ENCODE measurements around the gene COL23A1.
"Not testable (repeated sequence)": the region's sequence is repeated elsewhere in the genome, so short reads cannot be mapped to it uniquely, and the experiment has no call there.

Gene COL23A1

DNA sequence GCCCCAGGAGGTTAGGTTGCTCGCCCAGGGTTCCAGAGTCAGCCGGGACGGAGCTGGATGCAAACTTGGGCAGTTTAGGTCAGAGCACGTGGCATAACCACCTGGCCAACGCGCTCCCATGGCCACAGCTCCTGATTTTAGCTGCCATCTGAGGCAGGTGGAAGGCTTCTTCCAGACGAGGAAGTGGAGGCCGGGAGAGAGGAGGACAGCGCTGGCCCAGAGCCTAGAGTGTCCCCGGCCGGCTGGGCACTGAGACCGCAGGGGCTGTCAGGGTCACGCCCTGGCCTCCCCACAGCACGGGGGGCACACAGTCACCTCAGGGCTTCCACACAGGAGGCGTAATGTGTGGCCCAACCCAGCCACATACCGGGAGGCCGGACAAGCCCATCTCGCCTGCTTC, 341.4 kb downstream of the COL23A1 start:
- DNase-seq = no peak

DNA sequence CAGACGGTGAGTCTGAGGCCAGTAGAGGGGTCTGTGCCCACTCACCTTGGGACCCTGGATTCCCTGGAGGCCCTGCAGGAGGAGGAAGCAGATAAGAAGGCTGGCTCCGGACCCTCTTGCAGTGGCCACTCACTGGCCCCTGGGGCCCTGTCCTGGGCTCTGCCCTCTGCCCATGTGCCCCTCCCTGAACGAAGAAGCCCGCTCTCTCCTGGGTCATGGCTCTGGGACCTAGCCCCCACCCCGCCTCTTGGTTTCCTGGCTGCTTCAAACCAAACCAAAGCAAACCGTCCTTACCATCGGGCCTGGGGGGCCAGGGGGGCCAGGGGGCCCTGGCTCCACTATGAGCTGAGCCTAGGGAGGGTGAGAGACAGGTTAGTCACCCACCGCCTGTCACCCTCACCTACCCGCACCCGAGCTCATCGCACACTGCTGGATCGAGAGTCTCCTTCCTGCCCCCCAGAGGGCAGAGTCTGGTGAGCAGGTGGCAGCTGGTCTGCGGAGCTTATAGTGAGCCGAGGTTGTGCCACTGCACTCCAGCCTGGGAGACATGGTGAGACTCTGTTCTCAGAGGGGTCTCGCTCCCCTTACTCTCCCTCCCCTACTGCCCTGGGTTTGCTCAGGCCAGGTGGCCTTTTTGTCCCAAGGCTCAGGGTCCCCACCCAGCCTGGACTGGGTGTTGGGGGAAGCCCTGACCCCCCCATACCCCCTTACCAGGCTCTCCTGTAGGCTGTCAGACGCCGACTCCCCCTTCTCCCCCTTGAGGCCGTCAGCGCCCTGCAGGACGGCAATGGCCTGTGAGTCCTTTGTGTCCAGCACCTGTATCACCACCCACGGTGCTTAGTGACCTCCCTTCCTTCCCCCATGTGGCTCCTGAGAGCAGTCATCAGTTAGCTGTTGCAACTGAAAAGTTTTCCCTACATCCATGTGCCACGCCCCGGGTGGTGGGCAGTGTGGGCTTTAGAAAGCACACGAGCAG, 342.4 kb downstream of the COL23A1 start:
- no peak for DNase-seq

DNA sequence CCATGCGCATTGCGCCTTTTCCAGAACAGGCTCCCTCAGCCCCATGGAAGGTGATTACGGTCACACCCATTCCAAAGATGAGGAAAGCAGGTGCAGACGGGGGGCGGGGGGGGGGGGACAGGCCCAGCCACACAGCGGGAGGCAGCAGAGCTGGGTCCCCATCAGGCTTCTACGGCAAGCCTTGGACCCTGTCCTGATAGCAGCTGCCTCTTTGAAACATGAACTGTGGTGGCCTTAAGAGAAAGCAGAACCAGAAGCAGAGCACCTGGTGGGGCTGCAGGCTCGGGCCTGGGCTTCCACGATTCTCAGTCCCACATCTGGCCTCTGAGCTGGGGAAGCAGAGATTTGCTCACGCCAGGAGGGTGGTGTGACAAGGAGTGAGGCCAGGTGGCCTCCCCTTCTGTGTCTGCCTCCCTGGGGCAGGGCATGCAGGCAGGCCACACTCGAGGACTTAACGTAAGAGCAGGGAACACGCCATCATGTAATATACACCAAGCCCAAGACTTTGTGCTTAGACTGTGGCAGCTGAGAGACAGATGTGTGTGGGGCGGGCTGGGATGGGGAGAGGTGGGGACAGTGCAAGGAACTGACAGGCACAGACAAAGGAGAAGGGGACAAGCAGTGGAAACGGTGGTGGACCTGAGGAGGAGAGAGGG, 343.4 kb downstream of the COL23A1 start:
- DNase-seq = no peak

DNA sequence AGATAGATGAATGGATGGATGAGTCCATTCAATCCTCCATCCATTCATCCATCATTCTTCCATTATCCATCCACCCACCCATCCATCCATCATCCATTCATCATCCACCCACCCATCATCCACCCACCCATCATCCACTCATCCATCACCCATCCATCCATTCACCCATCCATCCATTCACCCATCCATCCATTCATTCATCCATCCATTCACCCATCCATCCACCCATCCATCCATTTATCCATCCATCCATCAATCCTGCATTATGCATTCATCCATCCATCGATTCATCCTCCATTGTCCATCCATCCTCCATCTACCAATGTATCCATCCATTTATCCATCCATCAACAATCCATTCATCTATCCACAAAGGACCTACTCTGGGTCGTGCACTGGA, 344.8 kb downstream of the COL23A1 start:
- DNase-seq = no peak

DNA sequence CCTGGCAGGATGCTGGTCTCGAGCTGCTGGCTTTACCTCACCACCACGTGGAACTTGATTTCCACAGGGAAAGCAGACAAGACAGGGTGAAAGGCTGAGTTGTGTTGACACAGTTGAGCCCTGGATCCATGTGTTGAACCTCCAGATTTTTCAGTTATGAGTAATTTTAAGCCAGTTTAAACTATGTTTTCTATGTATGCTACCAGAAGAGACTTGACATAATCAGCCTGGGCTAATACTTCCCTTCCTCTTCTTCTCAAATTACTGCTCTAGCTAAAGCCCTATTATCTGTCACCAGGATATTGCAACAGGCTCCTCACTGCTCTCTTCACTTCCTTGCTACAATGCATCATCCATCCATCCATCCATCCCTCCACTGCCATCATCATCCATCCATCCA, 345.6 kb downstream of the COL23A1 start:
- no peak for DNase-seq

DNA sequence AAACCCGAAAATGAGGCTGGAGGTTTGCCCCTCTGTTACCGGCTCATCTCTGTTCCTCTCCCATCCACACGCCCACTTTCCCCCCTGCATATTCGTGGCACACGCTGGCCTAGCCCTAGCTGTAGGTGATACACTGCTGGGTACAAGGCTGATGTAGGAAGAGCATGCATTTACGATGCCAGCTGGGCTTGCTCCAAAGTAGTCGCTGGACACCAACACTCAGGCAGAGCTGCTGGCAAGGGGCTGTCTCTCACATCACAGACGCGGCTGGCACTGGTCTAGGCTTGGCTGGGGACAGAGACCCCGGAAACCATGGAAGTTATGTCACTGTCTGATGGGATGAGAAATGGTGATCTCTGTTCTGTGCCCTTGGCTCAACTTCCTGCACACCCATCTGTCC, 347.8 kb downstream of the COL23A1 start:
- no peak for DNase-seq

DNA sequence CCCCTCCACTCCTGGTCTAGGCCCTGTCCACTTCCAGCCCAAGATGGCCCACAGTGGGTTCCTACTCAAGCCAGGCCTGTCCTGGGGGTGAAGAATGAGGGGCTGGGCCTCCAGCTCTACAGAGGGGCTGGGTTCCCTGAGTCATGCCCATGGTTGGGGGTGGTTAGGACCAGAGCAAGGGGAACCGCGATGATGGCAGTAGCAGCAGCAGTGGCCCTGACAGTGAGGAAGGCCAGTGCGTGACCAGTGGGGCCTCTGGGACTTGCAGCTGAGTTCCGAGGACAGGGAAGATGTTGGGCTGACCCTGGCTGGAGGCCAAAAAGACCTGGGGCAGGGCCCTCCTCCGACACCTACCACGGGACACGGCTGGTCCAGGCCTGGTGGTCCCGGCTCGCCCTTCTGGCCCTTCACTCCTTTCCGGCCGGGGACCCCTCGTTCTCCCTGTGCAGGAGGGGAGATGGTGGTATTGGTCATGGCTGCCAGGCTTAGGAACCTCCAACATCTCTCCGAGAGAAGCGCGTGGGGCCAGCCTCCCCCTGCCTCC, 348.4 kb downstream of the COL23A1 start:
- DNase-seq = no peak

DNA sequence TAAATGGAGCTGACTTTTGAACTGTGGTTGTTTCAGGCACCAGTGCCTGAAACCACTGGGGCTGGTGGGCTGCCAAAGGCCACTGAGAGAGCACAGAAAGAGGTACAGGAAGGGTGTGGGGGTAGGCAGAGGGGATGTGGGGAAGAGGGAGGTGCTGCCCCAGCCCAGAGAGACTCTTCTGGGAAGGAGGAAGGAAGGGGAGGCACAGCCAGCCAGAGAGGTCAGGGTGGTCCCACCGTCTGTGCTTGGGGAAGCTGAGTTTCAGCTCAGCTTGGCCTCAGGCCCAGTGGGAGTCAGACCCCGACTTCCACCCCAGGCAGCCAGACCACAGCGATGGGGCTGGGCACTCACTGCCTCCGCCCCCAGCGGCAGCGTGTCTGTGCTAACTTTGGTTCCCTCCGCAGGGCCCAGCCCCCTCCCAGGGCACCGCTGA, 348.9 kb downstream of the COL23A1 start:
- DNase-seq = no peak

DNA sequence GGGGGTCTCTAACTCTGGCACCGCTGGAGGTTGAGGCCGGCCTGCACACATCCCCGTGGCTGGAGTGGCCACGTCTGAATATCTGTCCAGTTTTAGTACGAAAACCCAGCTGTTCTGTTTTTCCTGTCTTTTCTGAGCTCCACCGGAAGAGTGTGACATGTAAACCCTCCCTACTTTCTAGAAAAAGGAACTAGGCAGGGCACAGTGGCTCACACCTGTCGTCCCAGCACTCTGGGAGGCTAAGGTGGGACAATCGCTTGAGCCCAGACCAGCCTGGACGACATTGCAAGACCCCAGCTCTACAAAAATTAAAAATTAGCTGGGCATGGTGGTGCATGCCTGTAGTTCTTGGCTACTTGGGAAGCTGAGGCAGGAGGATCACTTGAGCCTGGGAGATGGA, 349.4 kb downstream of the COL23A1 start:
- no peak for DNase-seq

DNA sequence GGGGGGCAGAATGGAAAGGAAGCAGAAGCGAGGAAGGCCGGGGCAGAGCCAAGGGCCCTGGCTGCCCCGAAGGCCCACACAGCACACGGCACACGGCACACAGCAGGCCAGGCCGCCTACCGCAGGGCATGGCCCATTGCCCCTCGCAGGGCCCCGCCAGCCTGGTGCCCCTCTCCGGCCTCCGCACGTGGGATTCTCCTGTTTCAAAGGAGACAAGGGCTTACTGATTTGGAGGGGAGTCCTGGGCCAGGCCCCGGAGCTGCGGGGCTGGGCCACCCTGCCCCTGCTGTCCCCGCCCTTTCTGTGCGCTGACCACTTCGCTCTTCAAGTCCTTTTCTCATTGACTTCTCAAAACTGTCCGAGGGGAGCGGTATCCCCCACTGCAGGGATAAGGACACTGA, 349.9 kb downstream of the COL23A1 start:
- no peak for DNase-seq

DNA sequence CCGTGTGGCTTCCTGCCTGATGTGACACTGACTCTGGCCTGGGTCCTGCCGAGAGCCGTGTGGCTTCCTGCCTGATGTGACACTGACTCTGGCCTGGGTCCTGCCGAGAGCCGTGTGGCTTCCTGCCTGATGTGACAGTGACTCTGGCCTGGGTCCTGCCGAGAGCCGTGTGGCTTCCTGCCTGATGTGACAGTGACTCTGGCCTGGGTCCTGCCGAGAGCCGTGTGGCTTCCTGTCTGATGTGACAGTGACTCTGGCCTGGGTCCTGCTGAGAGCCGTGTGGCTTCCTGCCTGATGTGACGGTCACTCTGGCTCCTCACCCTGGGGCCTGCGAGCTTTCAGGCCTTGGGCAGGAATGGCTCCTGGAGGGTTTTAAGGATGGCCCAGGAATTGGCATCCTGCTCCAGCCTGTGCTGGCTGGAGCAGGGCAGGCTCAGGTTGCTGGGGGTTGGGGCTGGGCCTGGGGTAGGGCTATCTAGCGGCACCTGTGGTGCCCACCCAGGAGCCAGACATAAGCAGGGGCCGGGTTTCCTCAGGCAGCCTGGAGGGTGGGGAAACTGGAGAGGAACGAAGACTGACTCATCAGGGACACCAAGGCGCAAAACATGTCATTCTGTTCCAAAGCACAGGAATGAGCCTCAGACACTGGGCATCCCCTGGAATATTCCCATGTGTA, 350.4 kb downstream of the COL23A1 start:
- not testable (repeated sequence) for DNase-seq

DNA sequence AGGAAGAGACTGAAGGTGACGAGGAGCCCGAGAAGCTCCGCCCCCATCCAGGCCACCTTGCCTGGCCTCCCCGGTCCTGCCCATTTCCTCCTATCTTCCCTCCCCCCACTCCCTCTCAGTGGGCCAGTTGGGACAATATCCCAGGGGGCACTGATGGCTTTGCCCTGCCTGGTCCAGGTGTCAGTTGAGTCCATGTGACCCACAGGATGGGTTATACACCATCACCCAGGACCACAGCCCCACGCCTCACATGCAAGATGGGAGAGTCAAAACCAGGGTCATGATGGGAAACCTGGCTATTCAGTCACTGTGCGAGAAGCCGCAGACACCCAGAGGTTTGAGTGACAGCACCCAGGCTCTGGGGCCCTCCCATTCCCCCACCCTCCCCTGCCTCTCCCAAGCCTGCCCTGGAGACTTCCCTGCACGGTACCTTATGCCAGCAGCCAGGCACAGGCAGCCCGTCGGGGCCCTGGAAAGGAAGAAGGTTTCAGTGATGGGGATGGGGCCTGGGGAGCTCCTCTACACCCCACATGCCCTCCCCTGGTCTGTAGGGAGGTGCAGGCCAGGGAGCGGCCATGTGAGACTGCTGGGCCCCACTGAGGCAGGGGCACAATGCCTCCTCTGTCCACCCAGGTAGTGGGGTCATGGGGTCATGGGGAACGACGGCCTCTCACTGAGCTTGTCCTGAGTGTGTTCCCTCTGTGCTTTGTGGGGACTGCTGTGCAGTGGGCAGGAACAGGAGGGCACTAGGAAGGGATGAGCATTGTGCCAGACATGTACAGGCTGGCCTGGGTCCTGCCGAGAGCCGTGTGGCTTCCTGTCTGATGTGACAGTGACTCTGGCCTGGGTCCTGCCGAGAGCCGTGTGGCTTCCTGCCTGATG, 351.2 kb downstream of the COL23A1 start:
- no peak for DNase-seq

DNA sequence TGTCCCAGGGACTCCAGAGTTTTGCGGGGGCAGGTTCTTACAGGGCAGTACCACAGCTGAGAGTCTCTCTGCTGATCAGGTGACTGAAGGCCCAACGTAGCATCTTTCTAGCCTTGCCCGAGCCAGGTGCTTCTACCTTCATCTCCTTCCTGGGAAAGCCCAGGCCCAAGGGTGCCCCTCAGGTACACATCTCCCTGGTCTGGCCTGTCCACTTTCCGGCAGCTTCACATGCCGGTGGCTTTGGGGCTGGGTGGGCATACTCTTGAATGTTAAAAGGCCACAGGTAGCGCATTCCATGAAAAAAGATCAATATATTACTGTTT, 351.9 kb downstream of the COL23A1 start:
- no peak for DNase-seq

DNA sequence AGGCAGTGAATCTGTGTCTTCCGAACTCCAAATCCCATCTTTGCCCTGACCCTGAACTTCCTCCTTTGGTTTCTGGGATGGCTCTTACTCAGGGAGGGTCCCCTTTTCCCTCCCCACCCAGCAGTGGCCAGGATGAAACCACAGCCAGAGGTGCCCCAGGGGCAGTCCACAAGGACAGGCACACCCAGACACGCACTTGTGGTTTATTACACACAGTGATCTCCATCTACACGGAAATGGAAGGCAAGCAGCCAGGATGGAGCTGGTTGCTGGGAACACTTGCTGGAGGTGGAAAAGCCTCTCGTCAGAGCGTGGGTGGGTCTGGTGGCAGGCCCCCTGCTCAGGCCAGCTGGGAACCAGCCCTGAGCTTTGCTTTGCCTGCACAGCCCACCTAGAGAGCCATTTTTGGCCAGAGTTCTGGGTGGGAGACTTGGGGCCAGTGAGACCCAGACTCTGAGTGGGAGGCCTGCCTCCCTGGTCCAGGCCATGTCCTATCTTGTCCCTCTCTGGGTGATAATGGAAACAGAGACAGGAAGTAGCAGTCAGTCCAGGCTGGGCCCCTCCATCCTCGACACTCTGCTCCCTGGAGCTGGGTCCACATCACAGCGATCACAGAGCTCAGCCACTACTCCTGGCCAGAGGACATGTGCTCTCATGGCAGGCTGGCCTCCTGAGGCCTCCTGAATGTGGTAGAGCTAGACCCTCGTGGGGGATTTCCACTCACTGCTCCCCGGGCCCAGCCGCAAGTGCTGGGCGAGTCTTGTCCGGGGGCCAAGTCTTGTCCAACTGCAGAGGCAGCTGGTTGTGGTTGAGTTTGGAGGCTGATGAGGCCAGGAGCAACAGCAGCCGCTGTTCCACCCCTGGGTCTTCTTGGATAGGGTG, 352.5 kb downstream of the COL23A1 start:
- peak; percentile 32 for DNase-seq

DNA sequence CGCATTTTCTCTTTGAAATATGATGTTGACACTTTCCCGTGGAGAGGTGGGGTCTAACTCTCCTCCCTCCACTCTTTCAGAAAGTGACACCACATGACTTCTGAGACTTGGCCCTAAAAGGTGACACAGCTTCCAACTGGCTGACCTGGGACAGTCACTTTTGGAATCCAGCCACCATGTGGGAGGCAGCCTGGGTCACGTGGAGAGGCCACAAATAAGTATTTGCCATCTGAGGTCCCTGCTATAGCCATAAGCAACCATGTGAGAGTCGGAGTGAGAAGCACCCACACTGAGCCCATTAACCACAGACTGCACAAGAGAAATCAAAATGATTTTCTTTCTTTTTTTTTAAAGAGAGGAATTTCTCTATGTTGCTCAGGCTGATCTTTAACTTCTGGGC, 353.5 kb downstream of the COL23A1 start:
- peak; percentile 77 for DNase-seq

DNA sequence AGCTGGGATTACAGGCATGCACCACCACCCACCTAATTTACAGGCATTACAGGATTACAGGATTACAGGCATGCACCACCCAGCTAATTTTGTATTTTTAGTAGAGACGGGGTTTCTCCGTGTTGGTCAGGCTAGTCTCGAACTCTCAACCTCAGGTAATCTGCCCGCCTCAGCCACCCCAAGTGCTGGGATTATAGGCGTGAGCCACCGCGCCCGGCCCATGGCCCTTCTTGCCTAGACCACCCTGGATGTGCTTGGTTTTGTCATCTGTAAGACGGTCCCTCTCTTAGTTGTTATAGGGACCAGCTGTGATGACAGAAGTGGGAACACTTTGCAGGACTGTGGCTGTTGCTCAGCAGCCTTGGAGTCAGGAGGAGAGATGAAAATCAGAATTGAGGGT, 354.1 kb downstream of the COL23A1 start:
- DNase-seq = no peak

DNA sequence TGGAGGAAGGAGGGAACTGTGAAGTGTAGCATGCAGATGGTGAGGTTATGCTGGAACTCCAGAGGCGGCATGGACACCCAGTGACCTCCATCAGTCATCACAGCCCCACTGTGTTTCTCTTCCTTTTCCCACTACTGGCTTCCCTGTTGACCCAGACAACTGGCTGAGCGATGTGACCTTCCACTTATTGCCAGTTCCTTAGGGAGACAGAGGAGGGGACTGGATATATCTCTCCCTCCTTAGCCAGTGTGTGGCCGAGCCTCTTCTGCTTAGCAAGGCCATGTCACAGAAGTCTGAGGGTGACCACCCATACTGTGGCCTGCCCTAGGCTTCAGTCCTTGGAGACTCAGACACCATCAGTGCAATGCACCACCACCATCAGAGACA, 354.6 kb downstream of the COL23A1 start:
- DNase-seq = no peak

DNA sequence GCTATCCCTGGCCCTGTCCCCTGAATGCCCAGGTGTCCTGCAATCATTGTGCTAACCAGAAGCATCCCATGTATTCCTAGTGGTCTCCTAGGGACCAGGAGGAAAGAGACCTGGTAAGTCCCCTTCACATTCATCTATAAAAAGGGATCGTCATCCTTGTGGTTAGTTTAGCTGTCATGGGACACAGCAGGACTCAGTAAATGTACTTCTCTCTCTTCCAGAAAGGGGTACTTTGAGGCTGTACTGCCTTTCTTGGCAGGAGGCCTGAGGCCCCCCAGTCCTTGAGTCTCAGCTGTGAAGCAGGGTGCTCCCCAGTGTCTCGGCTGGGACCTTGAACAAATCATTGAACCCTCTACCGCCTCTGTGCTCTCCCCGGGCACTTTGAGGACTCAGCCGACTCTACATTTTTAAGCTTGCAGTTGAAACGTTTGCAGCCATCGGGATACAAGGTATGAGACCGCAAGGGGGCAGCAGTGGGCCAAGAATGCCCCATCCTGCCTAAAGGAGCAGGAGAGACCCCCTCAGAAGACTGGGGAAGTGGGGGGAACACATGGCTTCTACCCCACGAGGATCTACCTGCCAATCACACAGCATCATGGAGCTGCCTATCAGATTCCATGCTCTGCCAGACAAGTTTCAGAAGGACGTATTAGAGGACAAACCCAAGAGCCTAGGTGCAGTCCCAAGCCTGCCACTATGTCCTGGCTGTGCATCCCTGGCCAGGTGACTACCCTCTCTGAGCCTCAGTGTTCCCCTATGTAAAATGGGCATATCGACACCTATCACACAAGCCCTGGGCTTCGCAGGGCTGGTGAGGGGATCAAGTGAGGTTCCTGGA, 355.2 kb downstream of the COL23A1 start:
- peak; percentile 86 for DNase-seq

DNA sequence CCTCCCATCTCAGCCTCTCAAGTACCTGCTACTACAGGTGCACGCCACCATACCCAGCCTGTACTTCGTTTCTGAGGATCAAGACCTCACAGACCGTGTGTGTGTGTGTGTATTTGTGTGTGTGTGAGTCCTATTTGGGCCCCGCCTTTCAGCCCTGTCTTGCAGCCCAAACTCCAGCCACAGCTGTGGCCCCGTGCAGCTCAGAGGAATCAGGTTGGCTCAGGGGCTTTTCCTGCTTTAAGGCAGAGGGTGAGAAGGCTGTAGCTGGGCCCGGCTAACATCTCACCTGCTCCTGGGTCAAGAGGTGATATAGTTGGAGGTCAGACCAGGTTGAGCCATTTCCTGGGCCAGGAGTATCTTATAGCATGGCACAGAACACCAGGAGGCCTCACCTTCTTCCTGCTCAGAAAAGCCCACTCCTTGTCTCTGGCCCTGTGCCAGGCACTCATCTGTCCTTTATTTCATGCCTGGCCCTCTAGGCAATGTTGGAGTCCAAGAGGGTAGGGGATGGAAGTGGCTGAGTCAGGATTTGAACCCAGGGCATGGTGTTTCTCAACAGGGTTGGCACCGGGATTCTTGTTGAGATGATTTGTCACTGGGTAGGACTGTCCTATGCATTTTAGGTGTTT, 356.0 kb downstream of the COL23A1 start:
- DNase-seq = no peak

DNA sequence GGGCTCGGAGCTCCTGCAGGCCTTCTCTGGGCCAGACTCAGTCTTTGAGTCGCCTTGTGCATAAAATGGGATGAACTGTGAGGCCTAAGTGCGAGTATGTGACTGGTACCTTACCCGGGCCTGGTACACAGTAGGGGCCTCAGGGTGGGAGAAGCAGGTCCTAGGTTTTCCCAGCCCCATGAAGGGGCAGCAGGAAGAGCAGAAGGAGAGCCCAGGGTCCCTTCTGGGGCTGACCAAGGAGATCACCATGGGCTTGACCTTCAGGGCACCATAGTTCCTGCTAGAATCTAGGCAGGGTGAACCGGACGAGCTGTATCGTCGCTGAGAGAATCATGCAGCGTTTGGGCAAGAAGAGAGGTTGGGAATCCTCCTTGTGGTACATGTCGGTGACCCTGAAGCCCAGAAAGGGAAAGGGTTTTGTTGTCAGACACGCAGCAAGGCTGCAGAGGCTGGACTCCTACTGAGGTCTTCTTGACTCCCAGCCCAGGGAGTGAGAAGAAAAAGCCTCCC, 357.2 kb downstream of the COL23A1 start:
- no peak for DNase-seq

Measured in OCI-M1 (cell line).